Endothelial cell of umbilical vein (primary cell): ENCODE results near the gene SPACA6. TPM values are rescaled to one million over a fixed set of nuclear protein-coding genes. Genes with fewer than 3 reads are reported as not detected.

Experiments used
- BruUV-seq: library from RNA; stranded (reverse); fragments of 400-500 nt; replicated peaks from 2 replicates; lab custom pipeline; 2021; lab: Mats Ljungman, UMichigan
- CTCF ChIA-PET: fragments of 300-600, 350-600 bp; sonication (Branson Sonifier 250); formaldehyde crosslinking; loops from one replicate; lab custom pipeline; 2021; ENCODE audit warnings: antibody characterized with exemption, inconsistent platforms; lab: Charles Lee
- POLR2A ChIA-PET: fragments of 300-600, 350-600 bp; sonication (Branson Sonifier 250); formaldehyde crosslinking; loops from one replicate; lab custom pipeline; 2021; ENCODE audit warnings: antibody characterized with exemption, inconsistent platforms; lab: Charles Lee
- DNase-seq: peaks from one replicate; pipeline ENCODE4 v3.0.0-alpha.2; 2011; ENCODE audit warnings: low read depth, low spot score
- FAIRE-seq: peaks from 2 replicates; lab custom pipeline; 2011; peaks lifted over from hg19 to GRCh38; lab: Jason Lieb, UNC
- H2AFZ ChIP-seq: 2 replicates; pipeline ENCODE4 v1.6.0; 2012; ENCODE audit warnings: low read depth, low read length, control low read depth, inconsistent platforms
- H3K27ac ChIP-seq: 2 replicates; pipeline ENCODE4 v1.5.1; 2011; ENCODE audit warnings: low read depth, mild to moderate bottlenecking, control low read depth, low read length, moderate library complexity; ENCODE audit not compliant: insufficient read depth
- H3K27me3 ChIP-seq, 2 experiments: 2 replicates each; pipeline versions ENCODE4 v1.6.0 to v1.6.1; 2011; ENCODE audit warnings: low read length in 2 of 2, mixed read lengths in 1 of 2; ENCODE audit not compliant: control insufficient read depth in 2 of 2, insufficient read depth in 2 of 2
- H3K36me3 ChIP-seq, 2 experiments: 2 replicates in 1 of 2; 3 replicates in 1 of 2; pipeline ENCODE4 v1.5.1; 2011; ENCODE audit warnings: low read length in 2 of 2, mild to moderate bottlenecking in 1 of 2, moderate library complexity in 1 of 2; ENCODE audit not compliant: control insufficient read depth in 2 of 2, insufficient read depth in 2 of 2; ENCODE audit errors: extremely low read depth in 1 of 2
- H3K4me1 ChIP-seq: 3 replicates; pipeline ENCODE4 v1.5.1; 2011; ENCODE audit warnings: mild to moderate bottlenecking, low read length; ENCODE audit not compliant: control insufficient read depth, insufficient read depth; ENCODE audit errors: extremely low read depth
- H3K4me2 ChIP-seq: 2 replicates; pipeline ENCODE4 v1.6.1; 2011; ENCODE audit warnings: low read length, control low read depth, mixed read lengths; ENCODE audit not compliant: insufficient read depth
- H3K4me3 ChIP-seq, 3 experiments: fragments of 200-600 bp in 1 of 3; sonication (generic), shearing (Covaris generic) in 1 of 3; replicated peaks in 1 of 3; 2 replicates each; pipeline ENCODE4 v1.5.1; 2011 to 2016; ENCODE audit warnings: control low read depth in 3 of 3, low read length in 3 of 3, mild to moderate bottlenecking in 2 of 3, inconsistent platforms in 1 of 3, low read depth in 1 of 3, moderate library complexity in 1 of 3; ENCODE audit not compliant: insufficient read depth in 1 of 3
- H3K79me2 ChIP-seq: 2 replicates; pipeline ENCODE4 v1.6.0; 2012; ENCODE audit warnings: low read length, inconsistent platforms; ENCODE audit not compliant: control insufficient read depth, insufficient read depth
- H3K9ac ChIP-seq: replicated peaks from 2 replicates; pipeline ENCODE3; 2011; ENCODE audit warnings: low read length, control low read depth; ENCODE audit not compliant: insufficient read depth; ENCODE audit errors: extremely low read depth
- H3K9me1 ChIP-seq: replicated peaks from 3 replicates; pipeline ENCODE4 v1.6.0; 2011; ENCODE audit warnings: mild to moderate bottlenecking, low read length; ENCODE audit not compliant: control insufficient read depth, insufficient read depth; ENCODE audit errors: extremely low read depth
- H3K9me3 ChIP-seq: replicated peaks from 2 replicates; pipeline ENCODE4 v1.5.1; 2012; ENCODE audit warnings: low read length, inconsistent platforms; ENCODE audit not compliant: control insufficient read depth, insufficient read depth
- H4K20me1 ChIP-seq: replicated peaks from 2 replicates; pipeline ENCODE3; 2011; ENCODE audit warnings: mild to moderate bottlenecking, low read length; ENCODE audit not compliant: control insufficient read depth, insufficient read depth; ENCODE audit errors: extremely low read depth
- EZH2 ChIP-seq: IDR thresholded peaks from 2 replicates; pipeline ENCODE4 v1.6.1; 2012; ENCODE audit warnings: borderline replicate concordance, low read depth, mild to moderate bottlenecking, moderate library complexity, low read length, inconsistent platforms; ENCODE audit not compliant: severe bottlenecking
- FOS ChIP-seq: IDR thresholded peaks from 2 replicates; pipeline ENCODE4 v1.6.1; 2011; ENCODE audit warnings: mild to moderate bottlenecking, low read length, moderate library complexity, borderline replicate concordance; ENCODE audit not compliant: insufficient read depth
- GATA2 ChIP-seq: IDR thresholded peaks from 2 replicates; pipeline ENCODE4 v1.7.0; 2011; ENCODE audit warnings: low read depth, mild to moderate bottlenecking, moderate library complexity, mixed read lengths, low read length; ENCODE audit not compliant: insufficient read length, insufficient read depth
- JUN ChIP-seq: IDR thresholded peaks from 2 replicates; pipeline ENCODE4 v1.6.1; 2011; ENCODE audit warnings: borderline replicate concordance, low read depth; ENCODE audit not compliant: insufficient read length, insufficient read depth
- MYC ChIP-seq: IDR thresholded peaks from one replicate; pipeline ENCODE4 v1.6.1; 2011; ENCODE audit warnings: mild to moderate bottlenecking, low read depth, low read length
- POLR2A ChIP-seq: IDR thresholded peaks from 2 replicates; pipeline ENCODE4 v1.6.1; 2012; ENCODE audit warnings: low read depth, mild to moderate bottlenecking, control low read depth, low read length
- POLR2AphosphoS5 ChIP-seq: IDR thresholded peaks from 2 replicates; pipeline ENCODE4 v1.6.1; 2012; ENCODE audit warnings: low read depth, mild to moderate bottlenecking, control low read depth, low read length, moderate library complexity; ENCODE audit not compliant: insufficient read depth
- dilution Hi-C: fragments of 300-500 bp; cut with MboI; formaldehyde crosslinking; loops from one replicate; pipeline ENCODE4 v1.15.0; 2019; ENCODE audit warnings: low sequenced_read_pairs; ENCODE audit not compliant: extremely low pct_ligation_motif_present
- intact Hi-C: fragments of 100-400 bp; cut with micrococcal nuclease; formaldehyde crosslinking; loops from one replicate; pipeline ENCODE4 v1.10.0; 2022
- polyA plus RNA-seq, 4 experiments: library from polyadenylated mRNA; depleted of rRNA in 3 of 4; stranded (reverse) in 3 of 4; unstranded in 1 of 4; fragments of >200 nt; gene quantifications; 2 replicates each; pipeline versions ENCODE4 v1.2.1 to v1.2.3, GENCODE V29; 2011 to 2012; ENCODE audit warnings: missing spikeins in 1 of 4
- total RNA-seq: library from RNA; stranded (reverse); gene quantifications from 2 replicates; pipeline ENCODE4 v1.2.3, GENCODE V29; 2021
- TF ChIP-seq, protein P1 (sequence below): IDR thresholded peaks from 2 replicates; pipeline ENCODE4 v1.6.1; 2011; ENCODE audit not compliant: insufficient read depth, insufficient read length
- TF ChIP-seq, protein P2 (sequence below), 2 donors: IDR thresholded peaks; 1 replicate in 1 of 2; 2 replicates in 1 of 2; pipeline ENCODE4 v1.5.1; 2011; ENCODE audit warnings: low read length in 2 of 2, mild to moderate bottlenecking in 2 of 2, moderate library complexity in 2 of 2, control low read depth in 1 of 2, inconsistent platforms in 1 of 2, low read depth in 1 of 2; ENCODE audit not compliant: insufficient read depth in 1 of 2; ENCODE audit errors: extremely low read depth in 1 of 2

The SPACA6 gene
- total and polyA plus RNA-seq, 2 donors (not counting 3 experiments of a cell fraction or from before 2014, with no cell fraction given), result 11.9 to 41.1 TPM

DNA sequence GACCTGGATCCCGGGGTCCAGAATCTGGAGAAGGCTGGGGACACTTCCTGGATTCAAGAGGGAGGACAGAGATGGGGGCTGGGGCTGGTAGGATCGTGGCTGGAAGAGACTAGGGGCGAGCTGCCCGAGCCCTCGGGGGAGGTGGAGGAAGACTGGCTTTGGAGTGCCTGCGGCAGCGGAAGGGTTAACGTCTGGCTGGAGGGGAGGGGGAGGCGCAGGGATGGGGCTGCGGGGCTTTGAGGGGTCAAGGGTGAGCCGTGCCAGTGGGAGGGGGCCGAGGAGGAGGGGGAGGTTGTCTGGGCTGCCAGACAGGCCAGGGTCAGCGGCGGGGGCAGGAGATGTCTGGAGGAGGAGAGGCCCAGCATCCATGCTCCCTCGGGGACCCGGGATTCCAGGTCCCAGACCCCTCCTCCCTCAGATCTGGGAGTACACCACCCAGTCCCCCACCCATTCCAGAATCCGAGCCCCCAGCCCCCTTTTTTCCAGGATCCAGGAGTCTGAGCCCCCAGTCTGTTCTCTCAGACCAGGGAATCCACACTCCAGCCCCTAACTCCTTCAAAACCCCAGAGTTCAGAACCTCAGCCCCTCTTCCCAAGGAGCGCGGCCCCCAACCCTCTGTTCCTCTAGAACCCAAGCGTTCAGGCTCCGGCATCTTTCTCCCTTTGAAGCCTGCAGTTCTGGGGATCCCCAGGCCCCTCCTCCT is 3.2 kb upstream of the SPACA6 start:
- H3K9me3 ChIP-seq, result no peaks in the 10 kb centered on the region
- DNase-seq (peak; percentile 37), FAIRE-seq (peak; percentile 49)
- H3K4me2 ChIP-seq, result peak overlapping the region; percentile 80
- ChIA-PET CTCF (interaction anchor here (0.7 to 1.5 kb wide), 4 partner anchors 29 to 253 kb away, joined by 3 to 5 read pairs (median 4); no protein-coding TSS in a partner anchor), POLR2A (no interaction called here)
- H4K20me1 ChIP-seq, result peaks cover 5% of the 10 kb centered on the region
- dilution Hi-C loops (no loop called here), intact Hi-C loops (loop anchor here (1.0 to 10.0 kb wide), 6 partner anchors 14 to 351 kb away; partner anchors contain the start of gene ZNF175)
- H3K4me3 ChIP-seq, result peak overlapping the region; percentile 73 to 94 (median 91)
- peaks cover 58% of the 10 kb centered on the region for H3K79me2 ChIP-seq
- no peaks in the 10 kb centered on the region for H3K9me1 ChIP-seq
- no peak overlapping the region for H2AFZ ChIP-seq
- TSS peak; percentile 73 for BruUV-seq
- peaks cover 24% of the 10 kb centered on the region for H3K4me1 ChIP-seq
- peaks cover 5 to 14% of the 10 kb centered on the region in 2 experiments for H3K36me3 ChIP-seq
- peak overlapping the region; percentile 97 for H3K9ac ChIP-seq
- H3K27me3 ChIP-seq, result no peaks in the 10 kb centered on the region
- TF ChIP-seq EZH2, result no peak
- TF ChIP-seq MYC, result no peak
- TF ChIP-seq FOS, result no peak
- TF ChIP-seq, protein P1, sequence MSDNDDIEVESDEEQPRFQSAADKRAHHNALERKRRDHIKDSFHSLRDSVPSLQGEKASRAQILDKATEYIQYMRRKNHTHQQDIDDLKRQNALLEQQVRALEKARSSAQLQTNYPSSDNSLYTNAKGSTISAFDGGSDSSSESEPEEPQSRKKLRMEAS, result no peak
- TF ChIP-seq POLR2A, result peak; percentile 68
- TF ChIP-seq, protein P2, sequence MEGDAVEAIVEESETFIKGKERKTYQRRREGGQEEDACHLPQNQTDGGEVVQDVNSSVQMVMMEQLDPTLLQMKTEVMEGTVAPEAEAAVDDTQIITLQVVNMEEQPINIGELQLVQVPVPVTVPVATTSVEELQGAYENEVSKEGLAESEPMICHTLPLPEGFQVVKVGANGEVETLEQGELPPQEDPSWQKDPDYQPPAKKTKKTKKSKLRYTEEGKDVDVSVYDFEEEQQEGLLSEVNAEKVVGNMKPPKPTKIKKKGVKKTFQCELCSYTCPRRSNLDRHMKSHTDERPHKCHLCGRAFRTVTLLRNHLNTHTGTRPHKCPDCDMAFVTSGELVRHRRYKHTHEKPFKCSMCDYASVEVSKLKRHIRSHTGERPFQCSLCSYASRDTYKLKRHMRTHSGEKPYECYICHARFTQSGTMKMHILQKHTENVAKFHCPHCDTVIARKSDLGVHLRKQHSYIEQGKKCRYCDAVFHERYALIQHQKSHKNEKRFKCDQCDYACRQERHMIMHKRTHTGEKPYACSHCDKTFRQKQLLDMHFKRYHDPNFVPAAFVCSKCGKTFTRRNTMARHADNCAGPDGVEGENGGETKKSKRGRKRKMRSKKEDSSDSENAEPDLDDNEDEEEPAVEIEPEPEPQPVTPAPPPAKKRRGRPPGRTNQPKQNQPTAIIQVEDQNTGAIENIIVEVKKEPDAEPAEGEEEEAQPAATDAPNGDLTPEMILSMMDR (IDR thresholded peaks at IDR 0.05; ENCODE audit: extremely low read depth in 1 of 2, insufficient read depth in 1 of 2, low read depth in 1 of 2, low read length in 2 of 2), result no peak
- no peak for TF ChIP-seq JUN
- peak; percentile 29 for TF ChIP-seq POLR2AphosphoS5
- TF ChIP-seq GATA2, result no peak
- peak overlapping the region; percentile 95 for H3K27ac ChIP-seq
